Measurements from ENCODE around the gene ISG20L2.
"Not testable (repeated sequence)": the region's sequence is repeated elsewhere in the genome, so short reads cannot be mapped to it uniquely, and the experiment has no call there.

The ISG20L2 gene, protein sequence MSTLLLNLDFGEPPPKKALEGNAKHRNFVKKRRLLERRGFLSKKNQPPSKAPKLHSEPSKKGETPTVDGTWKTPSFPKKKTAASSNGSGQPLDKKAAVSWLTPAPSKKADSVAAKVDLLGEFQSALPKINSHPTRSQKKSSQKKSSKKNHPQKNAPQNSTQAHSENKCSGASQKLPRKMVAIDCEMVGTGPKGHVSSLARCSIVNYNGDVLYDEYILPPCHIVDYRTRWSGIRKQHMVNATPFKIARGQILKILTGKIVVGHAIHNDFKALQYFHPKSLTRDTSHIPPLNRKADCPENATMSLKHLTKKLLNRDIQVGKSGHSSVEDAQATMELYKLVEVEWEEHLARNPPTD

DNA sequence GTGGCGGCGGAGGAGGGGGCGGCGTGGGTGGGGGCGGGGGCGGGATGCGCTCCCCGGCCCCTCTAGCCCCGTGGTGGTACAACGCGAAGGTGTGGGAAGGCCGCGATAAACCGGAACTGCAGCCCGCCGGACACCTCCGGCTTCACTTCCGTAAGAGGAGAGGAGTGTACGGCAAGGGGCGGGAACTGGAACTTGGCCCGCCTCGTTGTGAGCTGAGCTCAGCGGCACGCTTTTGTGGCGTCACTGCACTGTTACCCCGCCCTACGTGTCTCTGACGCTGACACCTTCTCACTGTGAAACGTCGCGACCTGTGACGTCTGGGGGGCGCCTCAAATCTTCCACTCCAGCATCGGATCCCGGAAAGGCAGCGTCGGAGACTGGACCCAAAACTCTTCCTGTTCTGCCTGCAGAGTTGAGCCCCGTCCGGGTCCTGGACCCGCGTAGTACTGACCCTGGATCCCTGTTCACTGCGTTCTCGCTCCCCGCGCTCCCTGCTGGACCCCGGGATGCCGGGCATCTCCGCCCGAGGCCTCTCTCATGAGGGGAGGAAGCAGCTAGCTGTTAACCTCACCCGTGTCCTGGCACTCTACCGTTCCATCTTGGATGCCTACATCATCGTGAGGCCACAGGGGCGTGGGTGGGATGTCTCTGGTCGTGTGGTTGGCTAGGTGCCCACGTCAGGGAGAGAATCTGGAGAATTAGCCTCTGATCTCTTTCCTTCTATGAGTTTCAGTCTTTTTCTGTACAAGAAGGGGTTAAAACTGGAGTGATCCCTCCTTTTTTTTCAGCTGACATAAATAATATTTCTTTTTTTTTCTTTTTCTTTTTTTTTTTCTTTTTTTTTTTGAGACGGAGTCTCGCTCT lies at the start of gene ISG20L2:
TSS of gene ISG20L2 (minus strand) at position 168 of the 864 bp plus-strand sequence. CDS start 1,114 bp downstream, outside the sequence.
- peak; percentile 98 for DNase-seq

DNA sequence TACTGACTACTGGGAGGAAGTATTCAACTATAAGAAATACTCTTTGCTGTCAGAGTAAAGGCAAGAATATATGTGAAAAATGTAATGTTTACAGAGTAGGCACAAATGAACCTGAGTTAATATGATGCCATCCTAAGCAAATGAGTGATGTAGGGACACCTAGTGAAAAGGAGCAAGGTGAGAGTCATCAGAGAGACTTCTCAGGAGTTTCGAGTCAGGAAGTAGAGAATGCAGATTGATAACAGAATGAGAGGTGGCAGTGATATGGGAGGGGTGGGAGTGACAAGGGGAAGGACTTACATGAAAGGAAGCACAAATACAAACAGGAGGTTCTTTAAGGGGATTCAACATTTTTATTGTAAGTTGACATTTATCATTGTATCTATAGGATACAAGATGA lies 49.0 kb upstream of the ISG20L2 start:
- no peak for DNase-seq

DNA sequence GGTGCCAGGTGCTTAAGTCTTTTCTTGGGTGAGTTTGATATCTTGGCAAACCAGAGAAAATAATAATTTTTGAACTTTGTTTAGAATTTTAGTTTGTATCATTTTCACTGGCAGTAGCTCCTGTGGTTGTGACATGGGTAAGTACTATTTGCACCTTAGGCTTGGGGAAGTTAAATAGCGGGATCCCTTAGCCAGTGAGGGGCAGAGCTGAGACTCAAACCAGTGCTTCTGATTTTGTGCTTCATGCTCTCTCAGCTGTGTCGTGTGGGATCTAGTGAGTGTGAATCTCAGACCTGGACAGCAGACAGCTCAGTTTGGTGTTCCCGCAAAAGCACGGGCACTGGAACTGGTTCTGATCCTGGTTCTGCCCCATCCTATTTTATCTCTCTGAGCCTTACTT lies 48.4 kb upstream of the ISG20L2 start:
- no peak for DNase-seq

DNA sequence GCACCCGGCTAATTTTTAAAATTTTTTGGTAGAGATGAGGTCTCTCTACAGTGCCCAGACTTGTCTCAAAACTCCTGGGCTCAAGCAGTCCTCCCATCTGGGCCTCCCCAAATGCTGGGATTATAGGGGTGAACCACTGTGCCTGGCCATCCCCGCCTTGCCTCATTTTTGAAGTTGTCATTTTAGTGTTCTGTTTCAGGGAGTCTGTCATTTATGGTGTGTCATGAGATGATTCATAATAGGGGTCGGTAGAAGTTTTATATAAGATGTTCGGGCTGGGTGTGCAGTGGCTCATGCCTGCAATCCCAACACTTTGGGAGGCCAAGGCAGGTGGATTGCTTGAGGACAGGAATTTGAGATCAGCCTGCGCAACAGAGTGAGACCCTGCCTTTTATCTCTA lies 47.2 kb upstream of the ISG20L2 start:
- no peak for DNase-seq

DNA sequence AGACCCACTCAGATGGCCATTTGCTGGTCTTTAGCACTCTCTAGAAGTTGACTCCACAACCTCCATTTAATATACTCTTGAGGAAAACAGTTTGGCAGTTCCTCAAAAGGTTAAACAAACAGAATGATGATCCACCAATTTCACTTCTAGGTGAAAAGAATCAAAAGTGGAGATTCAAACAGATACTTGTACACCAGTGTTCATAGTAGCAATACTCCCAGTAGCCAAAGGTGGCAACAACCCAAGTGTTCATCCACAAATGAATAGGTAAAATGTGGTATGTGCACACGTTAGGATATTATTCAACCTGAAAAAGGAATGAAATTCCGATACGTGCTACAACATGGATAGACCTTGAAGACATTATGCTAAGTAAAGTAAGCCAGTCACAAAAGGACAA lies 45.0 kb upstream of the ISG20L2 start:
- no peak for DNase-seq

DNA sequence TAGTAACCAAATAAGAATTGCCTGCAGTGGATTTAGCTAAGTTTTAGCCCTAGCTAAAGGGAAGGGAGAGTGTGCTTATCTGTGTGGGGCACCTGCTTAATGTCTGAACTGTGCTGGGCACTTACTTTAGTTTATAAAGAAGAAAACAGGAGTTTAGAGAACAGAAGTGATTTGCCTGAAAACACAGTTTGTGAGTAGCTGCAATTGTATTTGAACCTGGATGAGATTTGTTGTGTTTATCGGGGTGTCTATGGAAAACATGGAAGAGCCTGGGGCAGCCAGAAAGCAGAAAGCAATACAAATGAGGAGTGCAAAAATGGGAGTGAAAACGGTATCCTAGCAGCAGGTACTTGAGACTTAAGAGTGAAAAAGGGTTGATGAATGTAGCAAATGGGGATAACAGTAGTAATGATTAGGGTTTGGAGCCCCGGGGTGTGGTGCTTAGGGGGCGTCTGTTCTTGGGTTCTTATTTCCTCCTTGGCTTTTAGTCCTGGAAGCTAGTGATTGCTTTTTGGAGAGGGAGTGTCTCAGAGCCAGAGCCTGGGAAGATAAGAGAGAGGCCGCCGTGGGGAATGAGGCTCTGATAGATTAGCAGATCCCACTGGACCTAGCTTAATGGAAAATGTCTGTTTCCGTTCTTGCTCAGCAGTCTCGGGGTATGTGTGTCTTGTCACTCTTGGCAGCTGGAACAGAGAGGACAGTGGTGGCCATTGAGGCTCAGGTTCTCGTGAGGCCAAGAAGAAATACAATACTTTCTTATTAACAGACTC lies 44.3 kb upstream of the ISG20L2 start:
- DNase-seq: no peak

DNA sequence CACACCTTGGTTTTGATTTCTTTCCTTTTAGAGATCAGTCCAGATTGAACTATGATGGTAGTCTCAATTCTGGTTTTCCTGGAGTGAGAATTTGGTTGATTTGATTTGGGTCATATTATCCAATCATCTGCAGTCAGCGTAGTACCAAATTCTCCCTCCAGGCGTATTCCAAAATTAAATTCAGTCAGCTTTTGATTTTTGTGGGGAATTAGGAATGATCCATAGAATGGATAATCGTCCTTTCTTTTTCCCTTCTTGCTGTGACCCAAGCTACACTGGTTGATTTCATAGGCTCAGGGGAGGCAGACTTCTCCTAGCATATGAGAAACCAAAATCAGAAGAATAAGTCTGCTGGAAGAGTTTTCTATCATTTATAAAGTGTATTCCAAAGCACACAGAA lies 43.7 kb upstream of the ISG20L2 start:
- no peak for DNase-seq

DNA sequence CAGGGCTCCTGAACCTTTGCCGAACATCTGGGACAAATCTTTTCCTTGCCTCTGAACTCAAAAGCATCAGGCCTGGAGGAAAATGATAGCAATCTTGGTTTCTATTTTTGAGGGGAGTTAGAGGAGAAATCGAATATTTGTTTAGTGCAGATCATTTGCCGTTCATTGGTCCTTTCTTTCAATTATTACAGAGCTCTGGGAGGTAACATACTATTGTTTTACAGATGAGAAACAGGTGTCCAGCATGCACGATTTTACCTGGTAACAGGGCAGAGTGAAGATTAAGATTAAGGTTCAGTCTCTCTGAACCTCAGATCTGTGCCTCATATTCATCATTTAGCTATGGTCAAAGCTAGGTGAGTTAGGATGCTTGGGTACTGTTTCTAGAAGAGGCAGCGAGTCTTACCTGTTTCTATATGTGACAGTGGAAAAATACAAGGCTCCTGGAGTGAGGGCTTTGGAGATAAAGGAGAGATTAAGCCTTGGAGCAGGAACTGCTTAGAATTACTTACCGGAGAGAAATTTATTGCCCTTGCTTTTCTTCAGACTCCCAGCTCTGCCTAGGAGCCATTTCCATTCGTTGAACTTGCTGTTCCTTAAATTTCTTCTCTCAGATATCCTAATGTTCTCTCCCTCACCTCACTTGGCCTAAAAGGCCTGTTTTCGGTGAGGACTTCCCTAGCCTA lies 40.2 kb upstream of the ISG20L2 start:
- DNase-seq: no peak

DNA sequence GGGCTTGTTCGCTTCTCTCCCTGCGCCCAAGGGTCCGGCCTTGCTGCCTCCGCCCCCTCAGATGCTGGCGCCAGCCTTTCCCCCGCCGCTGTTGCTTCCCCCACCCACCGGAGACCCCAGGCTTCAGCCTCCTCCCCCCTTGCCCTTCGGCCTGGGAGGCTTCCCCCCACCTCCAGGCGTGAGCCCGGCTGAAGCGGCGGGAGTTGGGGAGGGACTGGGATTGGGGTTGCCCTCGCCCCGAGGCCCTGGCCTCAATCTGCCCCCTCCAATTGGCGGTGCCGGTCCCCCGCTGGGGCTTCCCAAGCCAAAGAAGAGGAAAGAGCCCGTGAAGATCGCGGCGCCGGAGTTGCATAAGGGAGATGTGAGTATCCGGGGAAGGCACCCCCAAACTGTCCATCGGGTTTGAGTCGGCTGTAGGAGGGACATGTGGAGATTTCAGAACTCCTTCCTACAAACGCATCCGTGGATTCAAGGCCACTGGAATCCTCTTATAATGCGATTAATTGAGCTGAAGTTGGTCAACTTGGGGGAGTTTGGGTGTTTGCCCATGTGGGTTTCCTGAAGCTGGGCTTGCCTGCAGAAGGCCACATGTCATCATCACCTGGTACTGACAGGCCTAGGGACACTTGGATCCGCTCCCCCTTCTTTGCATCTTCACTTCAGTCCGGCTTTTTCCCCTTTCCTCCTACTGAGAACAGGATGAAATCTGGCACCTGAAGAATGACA lies 39.5 kb upstream of the ISG20L2 start:
- DNase-seq: no peak

DNA sequence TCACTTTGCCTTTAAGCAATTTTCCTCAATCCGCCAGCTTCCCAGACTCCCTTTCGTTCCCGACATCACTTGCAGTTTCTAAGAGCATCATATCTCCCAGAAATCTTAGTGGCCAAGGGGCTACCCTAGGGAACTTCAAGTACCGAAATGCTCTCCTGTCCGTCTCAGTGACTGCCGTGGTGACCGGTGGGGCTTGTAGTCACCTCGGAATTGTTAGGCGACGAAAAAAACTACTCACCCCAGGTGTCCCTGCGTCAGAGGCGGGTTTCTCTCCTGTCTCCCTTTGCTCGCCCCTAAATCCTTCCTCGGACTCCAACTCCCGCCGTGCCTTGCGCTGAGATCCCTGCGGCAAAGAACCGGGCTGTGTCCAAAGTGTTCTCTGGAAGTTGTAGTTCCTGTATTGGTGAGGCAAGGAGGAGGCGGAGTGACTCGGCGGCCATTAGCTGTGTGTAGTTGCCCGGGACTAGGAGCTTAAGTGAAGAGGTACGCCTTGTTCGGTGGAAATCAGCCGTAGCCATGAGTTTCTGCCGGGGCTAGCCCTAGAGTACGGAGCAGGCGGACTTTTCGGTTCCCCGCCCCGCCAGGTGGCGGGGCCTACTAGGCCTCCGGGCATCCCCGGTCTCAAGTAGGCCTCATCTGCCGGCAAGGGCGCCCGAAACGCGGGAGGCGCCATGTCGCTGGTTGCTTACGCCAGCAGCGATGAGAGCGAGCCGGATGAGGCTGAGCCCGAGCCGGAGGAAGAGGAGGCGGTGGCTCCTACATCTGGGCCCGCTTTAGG lies 38.7 kb upstream of the ISG20L2 start, which contains the start of gene PRCC:
TSS of gene PRCC (plus strand) at position 435 of the 778 bp plus-strand sequence. CDS start at position 672, 237 bp downstream.
- peak; percentile 100 for DNase-seq

DNA sequence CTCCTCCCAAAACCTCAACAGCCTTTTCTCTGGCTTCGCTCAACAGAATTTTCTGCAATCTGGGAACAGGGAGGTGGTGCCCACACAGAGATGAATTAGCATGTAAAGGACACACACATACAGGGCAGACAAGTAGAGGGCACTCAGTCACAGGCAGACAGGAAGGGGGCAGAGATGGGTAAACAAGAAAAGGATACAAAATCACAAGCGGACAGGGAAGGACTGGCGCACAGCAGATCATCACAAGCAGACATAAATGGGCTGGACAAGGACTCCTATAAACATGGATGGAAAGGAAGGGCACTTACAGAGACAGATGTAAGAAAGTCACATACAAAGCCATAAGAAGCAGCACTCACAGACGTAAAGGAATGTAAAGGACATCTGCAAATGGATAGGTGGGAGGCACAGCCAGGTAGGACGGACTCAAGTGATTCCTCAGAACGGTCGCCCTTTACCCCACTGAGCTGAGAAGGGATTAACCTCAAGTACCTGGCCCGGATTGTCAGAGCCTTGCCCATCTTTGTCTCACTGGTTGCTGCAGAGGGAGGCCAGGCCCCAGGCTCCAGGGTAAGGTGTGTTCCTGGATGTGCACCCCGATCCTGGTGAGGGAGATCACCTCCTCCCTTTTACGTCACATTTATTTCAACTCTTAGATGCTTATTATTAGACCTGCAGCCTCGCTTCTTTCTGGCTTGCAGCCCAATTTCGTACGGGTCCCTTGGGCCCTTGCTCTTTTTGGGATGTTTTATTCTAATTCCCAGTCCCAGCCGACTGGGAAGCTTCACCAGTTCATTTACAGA lies 37.9 kb upstream of the ISG20L2 start:
- no peak for DNase-seq

DNA sequence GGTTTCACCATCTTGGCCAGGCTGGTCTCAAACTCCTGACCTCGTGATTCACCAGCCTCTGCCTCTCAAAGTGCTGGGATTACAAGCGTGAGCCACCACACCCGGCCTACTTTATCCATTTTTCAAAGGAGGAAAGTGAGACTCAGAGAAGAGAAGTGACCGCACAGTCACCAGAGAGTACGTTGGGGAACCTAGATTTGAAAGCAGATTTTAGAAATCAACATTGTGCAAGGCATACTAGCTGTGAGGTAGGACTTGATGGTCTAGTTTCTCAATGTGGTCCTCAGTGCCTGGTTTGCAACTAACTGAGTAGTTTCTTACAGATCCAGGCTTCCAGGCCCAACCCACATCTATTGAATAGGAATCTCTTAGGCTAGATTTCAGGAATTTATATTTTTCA lies 37.1 kb upstream of the ISG20L2 start:
- peak; percentile 91 for DNase-seq

DNA sequence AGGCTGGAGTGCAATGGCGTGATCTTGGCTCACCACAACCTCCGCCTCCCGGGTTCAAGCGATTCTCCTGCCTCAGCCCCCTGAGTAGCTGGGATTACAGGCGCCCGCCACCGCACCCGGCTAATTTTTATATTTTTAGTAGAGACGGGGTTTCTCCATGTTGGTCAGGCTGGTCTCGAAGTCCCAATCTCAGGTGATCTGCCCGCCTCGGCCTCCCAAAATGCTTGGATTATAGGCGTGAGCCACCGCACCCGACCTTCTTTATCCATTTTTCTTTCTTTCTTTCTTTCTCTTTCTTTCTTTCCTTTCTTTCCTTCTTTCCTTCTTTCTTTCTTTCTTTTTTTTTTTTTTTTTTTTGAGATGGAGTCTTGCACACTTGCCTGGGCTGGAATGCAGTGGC lies 36.6 kb upstream of the ISG20L2 start:
- not testable (repeated sequence) for DNase-seq

DNA sequence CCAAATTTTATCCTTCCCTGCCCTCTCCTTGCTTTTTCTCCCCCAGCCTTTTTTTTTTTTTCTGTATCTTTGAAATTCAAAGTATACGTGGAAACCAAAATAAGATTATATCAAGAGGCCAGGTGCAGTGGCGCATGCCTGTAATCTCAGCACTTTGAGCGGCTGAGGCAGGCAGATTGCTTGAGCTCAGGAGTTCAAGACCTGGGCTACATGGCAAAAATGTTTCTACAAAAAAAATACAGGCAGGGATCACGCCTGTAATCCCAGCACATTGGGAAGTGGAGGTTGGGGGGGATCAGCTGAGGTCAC lies 32.2 kb upstream of the ISG20L2 start:
- DNase-seq: no peak

DNA sequence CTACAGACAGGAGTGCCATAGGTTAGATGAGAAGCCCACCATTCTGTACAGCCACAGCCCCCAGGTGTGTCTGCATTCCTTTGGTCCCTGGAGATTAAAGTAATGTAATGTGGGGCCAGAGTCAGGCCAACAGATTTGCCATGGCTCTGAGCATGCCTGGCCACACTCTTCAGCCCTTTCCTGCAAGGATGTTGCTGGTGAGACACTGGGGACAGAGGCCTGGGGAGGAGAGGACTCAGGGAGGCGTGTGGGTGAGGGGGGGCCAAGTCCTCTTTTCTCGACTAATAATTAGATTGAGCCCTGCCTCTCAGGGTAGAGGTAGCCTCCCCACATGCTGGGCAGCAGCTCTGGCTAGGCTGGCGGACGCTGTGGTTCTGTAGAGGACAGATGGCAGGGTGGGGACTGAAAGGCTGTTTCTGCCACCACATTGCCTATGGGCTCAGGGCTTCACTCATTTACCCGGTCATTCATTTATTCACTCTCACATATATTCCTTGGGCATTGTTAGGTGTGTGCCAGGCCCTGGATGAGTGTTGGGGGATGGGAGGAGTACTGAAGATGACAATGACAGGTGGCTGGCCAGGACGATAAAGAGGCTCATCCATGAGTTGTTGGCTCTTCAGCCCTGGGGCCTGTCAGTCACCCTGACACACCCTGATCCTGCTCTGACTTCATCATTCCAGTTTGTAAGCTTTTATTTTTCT lies 31.7 kb upstream of the ISG20L2 start:
- no peak for DNase-seq

DNA sequence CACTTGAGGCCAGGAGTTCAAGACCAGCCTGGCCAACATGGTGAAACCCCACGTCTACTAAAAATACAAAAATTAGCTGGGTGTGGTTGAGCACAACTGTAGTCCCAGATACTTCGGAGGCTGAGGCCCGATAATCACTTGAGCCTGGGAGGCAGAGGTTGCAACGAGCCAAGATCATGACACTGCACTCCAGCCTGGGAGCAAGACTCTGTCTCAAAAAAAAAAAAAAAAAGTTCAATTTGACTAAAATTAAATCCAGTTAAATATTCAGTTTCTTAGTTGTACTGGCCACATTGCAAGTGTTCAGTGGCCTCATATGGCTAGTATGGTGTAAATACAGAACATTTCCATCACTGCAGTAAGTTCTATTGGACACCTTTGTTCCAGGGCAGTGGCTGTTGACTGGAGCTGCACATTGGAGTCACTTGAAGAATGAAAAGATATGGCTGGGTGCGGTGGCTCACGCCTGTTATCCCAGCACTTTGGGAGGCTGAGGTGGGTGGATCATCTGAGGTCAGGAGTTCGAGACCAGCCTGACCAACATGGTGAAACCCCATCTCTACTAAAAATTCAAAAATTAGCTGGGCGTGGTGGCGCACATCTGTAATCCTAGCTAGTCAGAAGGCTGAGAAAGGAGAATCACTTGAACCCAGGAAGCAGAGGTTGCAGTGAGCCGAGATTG lies 29.1 kb upstream of the ISG20L2 start:
- not testable (repeated sequence) for DNase-seq

DNA sequence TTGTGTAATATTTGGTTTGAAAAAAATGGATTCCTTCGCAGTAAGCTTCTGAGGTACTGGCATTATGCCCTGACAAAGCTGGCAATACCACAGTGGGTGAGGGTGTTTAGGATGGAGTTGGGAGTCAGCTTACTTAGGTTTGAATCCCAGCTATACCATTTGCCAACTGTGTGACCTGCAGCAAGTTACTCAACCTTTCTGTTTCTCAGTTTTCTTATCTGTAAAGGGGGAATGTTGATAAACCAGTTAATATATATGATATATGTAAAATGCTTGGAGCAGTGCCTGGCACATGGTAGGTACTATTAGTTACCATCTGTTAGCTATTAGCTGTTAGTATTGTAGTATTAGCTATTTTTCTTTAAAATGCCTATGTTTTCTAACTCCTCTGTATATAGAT lies 27.8 kb upstream of the ISG20L2 start:
- DNase-seq: no peak

DNA sequence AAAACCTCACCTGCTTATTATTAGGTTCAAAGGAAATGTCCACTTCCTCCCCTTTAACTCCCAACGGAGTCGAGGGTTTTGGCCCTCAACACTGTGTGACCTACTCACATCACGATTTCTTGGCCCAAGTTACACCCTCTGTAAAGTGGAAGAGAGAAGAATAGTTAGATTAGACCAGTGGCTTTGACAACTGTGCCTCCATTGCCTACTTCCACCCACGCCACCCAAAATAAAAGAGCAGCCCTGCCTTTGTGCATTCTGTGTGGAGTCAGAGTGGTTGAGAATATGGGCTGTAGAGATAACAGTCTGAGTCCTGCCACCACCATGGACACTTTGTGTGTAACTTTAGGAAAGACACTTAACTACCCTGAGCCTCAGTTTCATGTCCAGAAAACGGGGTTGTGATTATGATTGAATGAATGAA lies 27.0 kb upstream of the ISG20L2 start:
- no peak for DNase-seq

DNA sequence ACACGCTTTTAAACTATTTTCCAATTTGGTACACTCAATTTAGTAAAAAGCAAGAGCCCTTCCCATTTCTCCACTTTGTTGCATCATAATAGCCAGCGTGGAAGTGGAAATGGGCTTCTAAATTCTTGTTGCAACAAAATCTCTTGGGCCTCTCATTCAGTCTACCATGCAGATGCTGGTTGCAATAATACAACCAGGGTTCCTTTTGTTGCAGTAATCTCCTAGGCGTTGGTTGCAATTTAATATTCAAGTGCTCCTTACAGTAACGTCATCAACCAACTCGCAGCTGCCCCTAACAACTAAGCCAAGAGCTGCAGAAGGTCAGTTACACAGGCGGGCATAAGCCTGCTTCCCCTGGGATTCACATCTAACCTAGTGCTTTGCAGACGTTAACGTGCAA lies 25.7 kb upstream of the ISG20L2 start:
- peak; percentile 23 for DNase-seq

All from MV-4-11 (cell line).